Activated CD8-positive, alpha-beta T cell treated with anti-CD3 and anti-CD28 coated beads, Interleukin-2, amount 10 ng/mL, durations not matched to agents 7 days and 5 days (primary cell): ENCODE data around the gene OPTN. TPM values are rescaled to one million over a fixed set of nuclear protein-coding genes. Genes with fewer than 3 reads are reported as not detected.
A peak's percentile ranks its signal among the peaks of the same experiment; 100 is the strongest.
"Not testable (repeated sequence)": the region's sequence is repeated elsewhere in the genome, so short reads cannot be mapped to it uniquely, and the experiment has no call there.

Experiments used
- ATAC-seq: fragments of 150-1000 bp; cut with Tn5 transposase; one replicate; pipeline ENCODE4 v1.10.0; 2021; ENCODE audit warnings: moderate library complexity
- CTCF ChIA-PET: fragments of 350-600 bp; sonication (Branson Sonifier 250); formaldehyde crosslinking; loops from one replicate; lab custom pipeline; 2021; ENCODE audit warnings: antibody characterized with exemption; lab: Charles Lee
- POLR2A ChIA-PET: fragments of 350-600 bp; sonication (Branson Sonifier 250); formaldehyde crosslinking; loops from one replicate; lab custom pipeline; 2021; ENCODE audit warnings: antibody characterized with exemption; lab: Charles Lee
- DNase-seq: peaks from one replicate; pipeline ENCODE4 v3.0.0-alpha.2; 2020
- H3K27ac Mint-ChIP-seq: one replicate; pipeline ENCODE4 v1.8.0; 2021; ENCODE audit warnings: mild to moderate bottlenecking, mixed read lengths
- H3K27me3 Mint-ChIP-seq: one replicate; pipeline ENCODE4 v1.8.0; 2021; ENCODE audit warnings: low read depth, mixed read lengths
- H3K36me3 Mint-ChIP-seq: one replicate; pipeline ENCODE4 v1.8.0; 2021; ENCODE audit warnings: low read depth, mixed read lengths
- H3K4me1 Mint-ChIP-seq: one replicate; pipeline ENCODE4 v1.8.0; 2021; ENCODE audit warnings: low read depth, mixed read lengths
- H3K4me3 Mint-ChIP-seq: one replicate; pipeline ENCODE4 v1.8.0; 2021; ENCODE audit warnings: mild to moderate bottlenecking, mixed read lengths
- H3K9me3 Mint-ChIP-seq: one replicate; pipeline ENCODE4 v1.8.0; 2022; ENCODE audit warnings: mixed read lengths; ENCODE audit not compliant: insufficient read depth
- total RNA-seq, 2 experiments: library from RNA; stranded (reverse); gene quantifications; one replicate each; pipeline ENCODE4 v1.2.3, GENCODE V29; 2021

The OPTN gene
- total RNA-seq, 2 experiments from 2014 or later, result 72.4 to 73.8 TPM

DNA sequence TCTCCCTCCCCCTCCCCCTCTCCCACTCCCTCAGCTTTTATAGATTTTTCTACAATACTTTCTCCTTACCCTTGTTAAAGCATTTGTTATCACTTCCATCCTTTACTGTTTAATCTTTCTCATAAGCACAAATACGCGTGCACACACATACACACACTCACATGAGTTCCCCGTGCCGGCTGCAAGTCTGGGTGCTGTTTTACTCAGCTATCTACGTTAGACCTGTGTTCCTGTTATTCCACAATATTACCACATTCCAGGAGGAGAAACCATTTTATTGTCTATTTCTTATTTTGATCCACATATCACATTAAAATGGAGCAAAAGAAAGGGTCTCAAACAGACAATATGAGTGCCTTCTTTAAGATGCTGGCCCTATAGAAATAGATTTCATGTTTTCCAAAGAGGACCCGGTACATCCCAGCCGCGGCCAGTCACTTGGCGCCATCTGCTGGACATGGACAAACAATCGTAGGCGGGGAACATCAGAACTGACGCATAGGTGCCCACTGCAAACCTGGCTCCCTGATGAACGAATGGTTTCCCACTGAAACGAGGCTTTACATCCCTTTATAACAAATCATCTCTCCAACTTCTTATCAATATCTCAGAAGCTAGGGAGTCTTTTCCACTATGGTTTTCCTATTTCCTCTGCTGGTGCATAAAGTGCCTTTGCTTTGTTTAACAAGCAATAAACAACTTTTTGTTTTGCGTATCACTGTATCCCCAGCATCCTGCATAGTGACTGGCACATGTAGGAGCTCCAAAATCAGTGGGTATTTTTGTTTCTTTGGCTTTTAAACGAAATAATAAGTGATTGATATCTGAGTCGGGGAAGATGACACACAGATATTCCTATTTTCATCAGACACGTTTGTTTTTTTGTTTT is 25.2 kb upstream of the OPTN start:
- Mint-ChIP-seq H3K4me1 (no peaks in the 10 kb centered on the region), H3K9me3 (peaks cover 10% of the 10 kb centered on the region), H3K27ac (no peak overlapping the region), H3K27me3 (peaks cover 15% of the 10 kb centered on the region), H3K4me3 (no peak overlapping the region), H3K36me3 (no peaks in the 10 kb centered on the region)
- ChIA-PET POLR2A (no interaction called here), CTCF (interaction anchor here (0.7 to 2.8 kb wide), 6 partner anchors 13 to 860 kb away, joined by 3 to 9 read pairs (median 3); no protein-coding TSS in a partner anchor)
- ATAC-seq (peak; percentile 79), DNase-seq (peak; percentile 65)

DNA sequence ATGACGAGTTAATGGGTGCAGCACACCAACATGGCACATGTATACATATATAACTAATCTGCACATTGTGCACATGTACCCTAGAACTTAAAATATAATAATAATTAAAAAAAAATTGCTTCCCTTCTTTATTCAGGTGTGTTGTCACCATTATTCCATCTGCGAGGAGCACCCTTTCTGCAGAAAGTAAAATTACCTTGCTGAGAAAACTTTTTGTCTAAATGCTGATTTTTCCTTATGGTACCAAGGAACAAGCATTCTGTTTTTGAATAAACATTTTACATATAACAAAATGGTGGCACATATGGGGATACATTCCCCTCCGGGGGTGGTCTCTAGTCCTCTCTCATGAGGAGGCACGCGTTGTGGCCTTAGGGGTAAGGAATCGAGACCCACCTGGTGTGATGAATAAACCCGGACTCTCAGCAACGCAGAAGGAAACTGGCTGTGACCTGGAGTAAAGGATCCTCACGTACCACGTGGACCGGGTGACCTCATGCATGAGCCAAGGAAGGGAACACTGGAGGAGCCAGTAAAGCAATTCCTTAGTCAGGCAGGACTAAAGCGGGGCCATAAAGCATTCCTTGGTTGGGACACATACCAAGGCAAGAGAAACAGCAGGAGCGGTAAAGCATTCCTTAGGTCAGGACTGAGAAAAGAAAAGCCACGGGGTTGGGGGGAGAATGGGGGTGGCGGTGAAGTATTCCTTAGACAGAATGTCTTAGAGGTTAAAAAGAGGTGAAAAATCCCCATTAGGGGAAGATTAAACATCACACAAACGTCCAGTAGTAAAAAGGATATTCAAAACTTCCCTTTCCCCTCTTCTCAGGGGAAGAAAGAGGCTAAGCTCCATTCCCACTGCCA is 20.8 kb upstream of the OPTN start:
- H3K27ac Mint-ChIP-seq, result no peak overlapping the region
- CTCF ChIA-PET, result no interaction called here
- peaks cover 16% of the 10 kb centered on the region for H3K9me3 Mint-ChIP-seq
- peaks cover 15% of the 10 kb centered on the region for H3K27me3 Mint-ChIP-seq
- H3K36me3 Mint-ChIP-seq, result no peaks in the 10 kb centered on the region
- no peak for ATAC-seq
- H3K4me3 Mint-ChIP-seq, result no peak overlapping the region
- POLR2A ChIA-PET, result no interaction called here
- peaks cover 3% of the 10 kb centered on the region for H3K4me1 Mint-ChIP-seq
- DNase-seq, result no peak

DNA sequence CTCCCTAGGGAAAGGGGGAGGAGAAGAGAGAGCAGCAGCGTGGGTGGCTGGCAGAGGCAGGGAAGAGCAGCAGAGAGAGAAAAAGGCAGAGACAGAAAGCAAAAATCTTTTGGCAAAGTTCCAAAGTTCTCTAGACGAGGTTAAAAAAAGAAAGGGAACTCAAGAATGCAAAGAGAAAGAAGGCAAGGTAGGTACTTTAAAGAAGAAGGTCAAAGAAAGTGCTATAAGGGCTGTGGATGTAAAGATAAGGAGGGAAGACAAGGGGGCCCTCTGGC is 20.2 kb upstream of the OPTN start:
- ChIA-PET POLR2A (no interaction called here), CTCF (no interaction called here)
- Mint-ChIP-seq H3K4me3 (no peak overlapping the region), H3K9me3 (peaks cover 22% of the 10 kb centered on the region), H3K36me3 (no peaks in the 10 kb centered on the region), H3K27ac (no peak overlapping the region), H3K4me1 (peaks cover 3% of the 10 kb centered on the region), H3K27me3 (peaks cover 15% of the 10 kb centered on the region)
- no peak for DNase-seq
- ATAC-seq, result no peak

GRCh38 chr10:13080643-13081042 is 19.3 kb upstream of the OPTN start:
- POLR2A ChIA-PET, result no interaction called here
- Mint-ChIP-seq H3K9me3 (peaks cover 26% of the 10 kb centered on the region), H3K27me3 (peaks cover 13% of the 10 kb centered on the region), H3K27ac (no peak overlapping the region), H3K36me3 (no peaks in the 10 kb centered on the region), H3K4me3 (no peak overlapping the region), H3K4me1 (peaks cover 3% of the 10 kb centered on the region)
- ATAC-seq (no peak), DNase-seq (no peak)
- CTCF ChIA-PET, result no interaction called here

- POLR2A ChIA-PET, H3K4me3 Mint-ChIP-seq, H3K27ac Mint-ChIP-seq, H3K4me1 Mint-ChIP-seq, H3K36me3 Mint-ChIP-seq, H3K27me3 Mint-ChIP-seq, ATAC-seq, DNase-seq, CTCF ChIA-PET: not testable (repeated sequence)
- H3K9me3 Mint-ChIP-seq, result peaks cover 26% of the 10 kb centered on the region
Observed at GRCh38 chr10:13083700-13084099, 16.3 kb upstream of the OPTN start.

GRCh38 chr10:13086056-13086455 is 13.9 kb upstream of the OPTN start:
- Mint-ChIP-seq H3K27me3 (peaks cover 4% of the 10 kb centered on the region), H3K36me3 (no peaks in the 10 kb centered on the region), H3K9me3 (peaks cover 14% of the 10 kb centered on the region), H3K4me3 (no peak overlapping the region), H3K27ac (no peak overlapping the region), H3K4me1 (peaks cover 3% of the 10 kb centered on the region)
- POLR2A ChIA-PET, result no interaction called here
- ATAC-seq, result no peak
- CTCF ChIA-PET, result no interaction called here
- DNase-seq, result no peak

DNA sequence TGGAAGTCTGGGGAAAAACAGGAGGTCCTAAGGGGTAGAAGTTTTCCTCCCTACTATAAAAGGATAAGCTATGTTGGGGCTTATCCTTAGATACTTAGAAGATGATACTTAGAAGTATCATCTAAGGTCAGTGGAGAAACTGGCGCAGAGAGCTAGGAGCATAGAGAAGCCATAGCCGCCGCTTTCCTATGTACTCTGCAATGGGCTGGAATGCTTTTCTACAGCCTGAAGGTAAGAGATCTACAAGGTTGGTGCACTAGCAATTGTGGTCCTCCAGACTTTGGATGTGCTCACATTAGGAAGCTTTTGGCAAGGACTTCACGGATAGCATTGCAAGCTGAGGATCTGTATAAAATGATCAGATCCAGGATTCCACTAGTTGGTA is 12.4 kb upstream of the OPTN start:
- CTCF ChIA-PET, result interaction anchor here (0.6 to 1.2 kb wide), 2 partner anchors 12 to 14 kb away, joined by 3 read pairs; partner anchors contain the start of gene OPTN
- H3K36me3 Mint-ChIP-seq, result no peaks in the 10 kb centered on the region

GRCh38 chr10:13087986-13088618 is 11.9 kb upstream of the OPTN start:
- POLR2A ChIA-PET, result no interaction called here
- H3K27me3 Mint-ChIP-seq, result peaks cover 4% of the 10 kb centered on the region
- H3K9me3 Mint-ChIP-seq, result peaks cover 14% of the 10 kb centered on the region
- ATAC-seq, result no peak
- CTCF ChIA-PET, result interaction anchor here (0.6 to 1.2 kb wide), 2 partner anchors 12 to 14 kb away, joined by 3 read pairs; partner anchors contain the start of gene OPTN
- H3K27ac Mint-ChIP-seq, result no peak overlapping the region
- DNase-seq, result no peak
- no peaks in the 10 kb centered on the region for H3K36me3 Mint-ChIP-seq
- H3K4me1 Mint-ChIP-seq, result no peaks in the 10 kb centered on the region
- H3K4me3 Mint-ChIP-seq, result no peak overlapping the region

More for the DNA sequence above, 12.4 kb upstream of the OPTN start:
- ATAC-seq, result no peak
- Mint-ChIP-seq H3K4me3 (no peak overlapping the region), H3K9me3 (peaks cover 14% of the 10 kb centered on the region), H3K27ac (no peak overlapping the region), H3K27me3 (peaks cover 4% of the 10 kb centered on the region), H3K4me1 (no peaks in the 10 kb centered on the region)
- POLR2A ChIA-PET, result no interaction called here
- DNase-seq, result no peak

- H3K36me3 Mint-ChIP-seq, result no peaks in the 10 kb centered on the region
- H3K4me1 Mint-ChIP-seq, result no peaks in the 10 kb centered on the region
- POLR2A ChIA-PET, result no interaction called here
- peaks cover 4% of the 10 kb centered on the region for H3K27me3 Mint-ChIP-seq
- CTCF ChIA-PET, result no interaction called here
- ATAC-seq (no peak), DNase-seq (no peak)
- H3K27ac Mint-ChIP-seq, result no peak overlapping the region
- H3K9me3 Mint-ChIP-seq, result peaks cover 8% of the 10 kb centered on the region
- no peak overlapping the region for H3K4me3 Mint-ChIP-seq
Observed at GRCh38 chr10:13089345-13089744, 10.6 kb upstream of the OPTN start.

DNA sequence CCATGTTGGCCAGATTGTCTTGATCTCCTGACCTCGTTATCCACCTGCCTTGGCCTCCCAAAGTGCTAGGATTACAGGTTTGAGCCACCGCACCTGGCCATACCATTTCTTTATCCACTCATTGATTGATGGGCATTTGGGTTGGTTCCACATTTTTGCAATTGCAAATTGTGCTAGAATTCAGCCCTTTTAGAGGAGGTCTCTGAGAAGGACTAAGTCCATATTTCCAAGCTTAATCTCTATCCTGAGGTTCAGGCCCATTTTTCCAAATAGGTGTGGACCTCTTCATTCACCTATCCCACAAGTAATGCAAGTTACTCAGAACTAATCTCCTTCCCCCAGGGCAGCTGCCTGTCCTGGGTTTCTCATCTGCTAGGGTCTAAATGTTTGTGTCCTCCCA is 9.7 kb upstream of the OPTN start:
- H3K4me3 Mint-ChIP-seq, result no peak overlapping the region
- H3K9me3 Mint-ChIP-seq, result no peaks in the 10 kb centered on the region
- no peaks in the 10 kb centered on the region for H3K4me1 Mint-ChIP-seq
- no peak for DNase-seq
- H3K27ac Mint-ChIP-seq, result no peak overlapping the region
- H3K27me3 Mint-ChIP-seq, result peaks cover 4% of the 10 kb centered on the region
- ATAC-seq, result no peak
- ChIA-PET POLR2A (no interaction called here), CTCF (no interaction called here)
- no peaks in the 10 kb centered on the region for H3K36me3 Mint-ChIP-seq

GRCh38 chr10:13091801-13092200 is 8.2 kb upstream of the OPTN start:
- no peak for ATAC-seq
- no peak overlapping the region for H3K4me3 Mint-ChIP-seq
- H3K4me1 Mint-ChIP-seq, result peaks cover 1% of the 10 kb centered on the region
- no peak for DNase-seq
- no peaks in the 10 kb centered on the region for H3K36me3 Mint-ChIP-seq
- ChIA-PET CTCF (no interaction called here), POLR2A (no interaction called here)
- H3K27ac Mint-ChIP-seq, result no peak overlapping the region
- H3K27me3 Mint-ChIP-seq, result peaks cover 4% of the 10 kb centered on the region
- H3K9me3 Mint-ChIP-seq, result no peaks in the 10 kb centered on the region
